Heart left ventricle (tissue), 16 donors: Measurements from ENCODE around the gene MRPL46. TPM values are rescaled to one million over a fixed set of nuclear protein-coding genes. Genes with fewer than 3 reads are reported as not detected.
A peak's percentile ranks its signal among the peaks of the same experiment; 100 is the strongest.

ENCODE experiments used
- ATAC-seq, 4 donors: fragments of 200-7000 bp; cut with Tn5 transposase; one replicate each; pipeline ENCODE4 v1.9.1; 2020 to 2022; ENCODE audit warnings: moderate library complexity in 4 of 4, mild to moderate bottlenecking in 3 of 4, moderate number of reproducible peaks in 1 of 4
- DNase-seq, 5 donors: peaks; one replicate each; pipeline ENCODE4 v3.0.0-alpha.2; 2020
- H3K27ac ChIP-seq, 12 donors: fragments of 200-600 bp; sonication (generic) in 4 of 12; one replicate each; pipeline versions ENCODE4 v1.5.0 to v1.8.0; 2016 to 2022; ENCODE audit warnings: mild to moderate bottlenecking in 2 of 12
- H3K27me3 ChIP-seq, 9 donors: fragments of 200-600 bp; sonication (generic) in 2 of 9; one replicate each; pipeline versions ENCODE4 v1.5.1 to v1.8.0; 2016 to 2022; ENCODE audit warnings: mild to moderate bottlenecking in 3 of 9
- H3K36me3 ChIP-seq, 9 donors: fragments of 200-600 bp; sonication (generic) in 2 of 9; one replicate each; pipeline versions ENCODE4 v1.5.0 to v1.8.0; 2018 to 2022; ENCODE audit warnings: mild to moderate bottlenecking in 2 of 9
- H3K4me1 ChIP-seq, 12 donors: fragments of 200-600 bp; sonication (generic) in 4 of 12; one replicate each; pipeline versions ENCODE4 v1.5.0 to v1.8.0; 2016 to 2022; ENCODE audit warnings: mild to moderate bottlenecking in 3 of 12
- H3K4me3 ChIP-seq, 12 donors: fragments of 200-600 bp; sonication (generic) in 4 of 12; one replicate each; pipeline versions ENCODE4 v1.5.0 to v1.8.0; 2017 to 2022; ENCODE audit warnings: mild to moderate bottlenecking in 9 of 12, moderate library complexity in 4 of 12
- H3K9me3 ChIP-seq, 12 donors: fragments of 200-600 bp; sonication (generic) in 4 of 12; one replicate each; pipeline versions ENCODE4 v1.5.0 to v1.8.0; 2016 to 2022; ENCODE audit warnings: mild to moderate bottlenecking in 1 of 12
- POLR2A ChIP-seq, 2 donors: fragments of 450-650 bp; IDR thresholded peaks; one replicate each; pipeline ENCODE4 v1.6.1; 2017; ENCODE audit warnings: antibody characterized with exemption in 2 of 2, mild to moderate bottlenecking in 2 of 2, moderate library complexity in 2 of 2
- whole genome bisulfite sequencing, 4 donors: extraction: QIAGEN DNeasy Blood & Tissue Kit in 2 of 4; methylation state at CpG; one replicate each; pipeline versions ENCODE4 v1.1.5 to v1.1.7; 2013 to 2018; 5-methylcytosine and 5-hydroxymethylcytosine counted together
- intact Hi-C, 10 donors: fragments of 100-400 bp; cut with DNase I; formaldehyde crosslinking; loops; one replicate each; pipeline versions ENCODE4 v1.11.1 to v1.14.2; 2022
- long read RNA-seq, 3 donors: library from polyadenylated mRNA; unstranded; transcript quantifications; one replicate each; pipeline ENCODE4 v2.0.0, GENCODE V29; 2020 to 2021
- polyA plus RNA-seq, 2 donors: library from polyadenylated mRNA; stranded (reverse); fragments of 200-250 nt; gene quantifications; one replicate each; pipeline ENCODE4 v1.2.3, GENCODE V29; 2013
- total RNA-seq, 9 donors: library from RNA; depleted of rRNA in 2 of 9; stranded (reverse); fragments of >200 nt in 2 of 9; fragmentation: NEBNext Ultra II Directional in 3 of 9; extraction: Animal tissue kit (Norgen Biotek cat#: 25700) in 3 of 9; gene quantifications; one replicate each; pipeline versions ENCODE4 v1.1.0 to v1.2.4, GENCODE V29; 2016 to 2023
- TF ChIP-seq, protein P1 (sequence below), 12 donors: fragments of 200-600 bp; sonication (generic) in 4 of 12; IDR thresholded peaks; one replicate each; pipeline versions ENCODE4 v1.5.0 to v1.8.0; 2018 to 2022; ENCODE audit warnings: antibody characterized with exemption in 12 of 12, mild to moderate bottlenecking in 5 of 12
- donor health status: ischemic (EF 13 %, LVEDD 7.1; RV severe dilation, severe dysfunction).
- donor health status: healthy with polysubstance abuse.
- donor health status: DM: no; HTN: yes; CAD: no.
- donor health status: DM: no; HTN: no; CAD: no.
- donor health status: ischemic (EF 25% LVEDD 6.9; RV normal size, moderate dysfunction).
- donor health status: ischemic (EF 25% LVEDD 5.7; RV mildly dilated, moderate dysfunction).
- donor health status: healthy.
- donor health status: DM: yes; HTN: yes; CAD: no.
- donor health status: ischemic (EF 35%, LVEDD 5.7; RV mildly dilated, moderate dysfunction).
- donor health status: nonischemic (EF 11% LVEDD 7.7; RV severe dilation, severe dysfunction).
- donor health status: DM: yes; HTN: yes; CAD: no.
- donor health status: PGD.
- donor health status: ischemic (EF 29% LVEDD 5.4; RV normal size, mild dysfunction).
- donor health status: nonischemic (EF 23%, LVEDD 6.1; RV moderate dilation, normal function).

MRPL46 gene
- total RNA-seq (100 to 1,000 TPM in 1 of 9 donors, 10 to 100 TPM in 8; 40.7 to 113 (median 75.2) TPM), polyA plus RNA-seq (10 to 100 TPM; 79.5 to 92.8 TPM)
- long read RNA-seq, donor 1, transcript MRPL46-201 (4 exons, 1,019 nt), result major isoform, 105 of 118 reads
- long read RNA-seq, donor 1, partial matches to known transcripts, result 0 of 118 reads
- long read RNA-seq, donor 1, other reads (novel, unspliced or antisense), result 13 of 118 reads
- long read RNA-seq, donor 2, transcript MRPL46-201 (4 exons, 1,019 nt), result major isoform, 83 of 91 reads
- long read RNA-seq, donor 2, partial matches to known transcripts, result 0 of 91 reads
- long read RNA-seq, donor 2, other reads (novel, unspliced or antisense), result 7 of 91 reads
- long read RNA-seq, donor 3, transcript MRPL46-201 (4 exons, 1,019 nt), result major isoform, 53 of 55 reads
- long read RNA-seq, donor 3, partial matches to known transcripts, result 0 of 55 reads
- long read RNA-seq, donor 3, other reads (novel, unspliced or antisense), result 1 of 55 reads

DNA sequence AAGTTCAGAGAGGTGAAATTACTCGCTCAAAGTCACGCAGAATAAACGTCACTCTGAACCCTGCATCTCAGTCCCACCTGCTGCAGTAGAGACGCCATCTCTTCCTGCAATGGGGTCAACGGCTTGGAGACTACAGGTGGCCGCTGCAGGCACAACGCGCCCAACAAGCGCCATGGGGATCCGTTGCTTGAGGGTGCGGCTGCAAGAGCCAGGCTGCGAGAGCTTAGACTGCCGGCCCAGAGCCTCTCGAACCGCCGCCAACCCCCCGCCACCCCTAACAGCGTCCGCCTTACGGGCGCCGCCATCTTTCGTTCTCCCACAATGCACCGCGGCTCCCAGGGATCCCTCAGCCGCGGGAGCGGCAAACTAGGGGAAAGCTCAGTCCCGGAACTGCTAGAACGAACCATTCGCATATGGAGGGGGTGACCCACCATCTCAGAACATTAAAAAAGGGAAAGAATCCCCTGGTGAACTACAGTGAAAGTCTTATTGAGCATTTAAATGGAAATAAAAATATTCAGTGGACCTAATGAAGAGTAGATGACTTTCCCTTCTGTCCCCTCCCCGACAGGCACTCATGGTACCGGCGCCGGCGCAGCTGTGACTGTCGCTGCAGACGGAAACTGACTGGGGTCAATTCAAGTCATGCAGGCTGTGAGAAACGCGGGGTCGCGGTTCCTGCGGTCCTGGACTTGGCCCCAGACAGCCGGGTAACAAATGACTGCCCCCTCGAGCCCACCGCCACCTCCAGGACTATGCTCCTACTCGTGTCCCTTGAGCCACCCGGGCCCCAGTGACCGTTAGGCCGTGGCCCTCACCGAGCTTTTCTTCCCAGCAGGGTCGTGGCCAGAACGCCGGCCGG, at the start of gene MRPL46, which contains the start of gene MRPS11:
TSS of gene MRPL46 (minus strand) at position 316 of the 862 bp plus-strand sequence. CDS start at position 305, 11 bp downstream.
TSS of gene MRPS11 (plus strand) at position 636 of the 862 bp plus-strand sequence. CDS start at position 646, 10 bp downstream.
- intact Hi-C loops, result loop anchor here in 1 of 10 donors (2.0 to 5.0 kb wide), 2 partner anchors 79 to 155 kb away; partner anchors contain the start of genes AEN and DET1
- H3K27ac ChIP-seq, result peak within 1 kb of the TSS; percentile 87 to 98 (median 93)
- ATAC-seq, result peak; percentile 90 to 97 (median 96)
- WGBS, 4 donors, result 0% methylated on average over 34 to 55 of the region's 55 CpGs
- TF ChIP-seq POLR2A (IDR thresholded peaks at IDR 0.05), result peak in 1 of 2 donors; percentile 23
- TF ChIP-seq, protein P1, sequence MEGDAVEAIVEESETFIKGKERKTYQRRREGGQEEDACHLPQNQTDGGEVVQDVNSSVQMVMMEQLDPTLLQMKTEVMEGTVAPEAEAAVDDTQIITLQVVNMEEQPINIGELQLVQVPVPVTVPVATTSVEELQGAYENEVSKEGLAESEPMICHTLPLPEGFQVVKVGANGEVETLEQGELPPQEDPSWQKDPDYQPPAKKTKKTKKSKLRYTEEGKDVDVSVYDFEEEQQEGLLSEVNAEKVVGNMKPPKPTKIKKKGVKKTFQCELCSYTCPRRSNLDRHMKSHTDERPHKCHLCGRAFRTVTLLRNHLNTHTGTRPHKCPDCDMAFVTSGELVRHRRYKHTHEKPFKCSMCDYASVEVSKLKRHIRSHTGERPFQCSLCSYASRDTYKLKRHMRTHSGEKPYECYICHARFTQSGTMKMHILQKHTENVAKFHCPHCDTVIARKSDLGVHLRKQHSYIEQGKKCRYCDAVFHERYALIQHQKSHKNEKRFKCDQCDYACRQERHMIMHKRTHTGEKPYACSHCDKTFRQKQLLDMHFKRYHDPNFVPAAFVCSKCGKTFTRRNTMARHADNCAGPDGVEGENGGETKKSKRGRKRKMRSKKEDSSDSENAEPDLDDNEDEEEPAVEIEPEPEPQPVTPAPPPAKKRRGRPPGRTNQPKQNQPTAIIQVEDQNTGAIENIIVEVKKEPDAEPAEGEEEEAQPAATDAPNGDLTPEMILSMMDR (IDR thresholded peaks at IDR 0.05), result no peak
- peaks cover 0 to 54% (median 46%) of the 10 kb centered on the region in 9 donors for H3K36me3 ChIP-seq
- peaks cover 6 to 45% (median 30%) of the 10 kb centered on the region in 12 donors for H3K4me1 ChIP-seq
- DNase-seq, result peak; percentile 91 to 94 (median 92)
- peak within 1 kb of the TSS; percentile 65 to 99 (median 83) for H3K4me3 ChIP-seq
- H3K9me3 ChIP-seq, result no peaks in the 10 kb centered on the region
- no peaks in the 10 kb centered on the region for H3K27me3 ChIP-seq

DNA sequence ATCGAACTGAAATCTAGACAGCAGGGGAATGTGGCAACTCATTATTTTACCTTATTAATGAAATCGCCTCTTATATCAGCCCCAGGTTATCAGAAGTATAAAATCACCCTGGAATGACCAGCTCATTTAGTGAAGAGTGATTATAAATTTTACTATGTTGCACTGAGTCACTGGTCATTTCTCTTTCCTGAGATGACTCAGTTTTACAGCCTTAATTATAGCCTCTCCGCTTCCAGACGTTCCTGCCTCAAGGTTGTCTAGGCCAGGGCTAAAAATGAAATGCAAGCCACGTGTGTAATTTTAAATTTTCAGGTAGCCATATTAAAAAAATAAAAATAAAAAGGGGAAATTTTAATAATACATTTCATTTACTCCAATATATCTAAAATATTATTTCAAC, 46.0 kb upstream of the MRPL46 start:
- Histone ChIP-seq H3K27me3 (no peaks in the 10 kb centered on the region), H3K9me3 (no peaks in the 10 kb centered on the region), H3K4me1 (no peaks in the 10 kb centered on the region), H3K27ac (no peak overlapping the region), H3K4me3 (no peak overlapping the region), H3K36me3 (peaks cover 0 to 84% (median 52%) of the 10 kb centered on the region in 9 donors)
- intact Hi-C loops, result no loop called here
- ATAC-seq (no peak), DNase-seq (no peak)
- 90 to 93% (median 91%) methylated on average over 5 of the region's 5 CpGs for WGBS, 4 donors
- TF ChIP-seq, protein P1 (IDR thresholded peaks at IDR 0.05), result no peak
- no peak for TF ChIP-seq POLR2A (IDR thresholded peaks at IDR 0.05)

DNA sequence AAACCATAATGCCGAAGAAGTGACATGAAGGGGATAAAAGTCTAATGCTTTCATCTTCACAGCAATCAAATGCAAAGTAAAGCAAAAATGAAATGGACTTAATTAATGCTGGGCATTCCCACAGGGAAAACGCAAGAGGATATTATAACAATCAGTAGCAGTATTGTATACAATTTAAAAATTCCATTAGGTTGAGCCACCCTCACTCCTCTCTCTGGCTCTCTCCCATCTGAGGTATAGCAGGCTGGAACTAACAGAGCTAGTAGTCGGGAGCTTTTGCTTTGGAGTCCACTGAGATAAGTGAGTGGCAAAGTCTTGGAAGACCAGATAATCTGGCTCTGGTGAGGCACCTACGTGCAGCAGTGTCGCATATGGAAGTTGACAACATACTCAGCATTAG, 45.4 kb upstream of the MRPL46 start:
- Histone ChIP-seq H3K4me3 (no peak overlapping the region), H3K27ac (no peak overlapping the region), H3K36me3 (peaks cover 0 to 90% (median 56%) of the 10 kb centered on the region in 9 donors), H3K4me1 (no peaks in the 10 kb centered on the region), H3K9me3 (no peaks in the 10 kb centered on the region), H3K27me3 (no peaks in the 10 kb centered on the region)
- intact Hi-C loops, result no loop called here
- WGBS, 4 donors, result 85 to 96% (median 88%) methylated on average over 5 of the region's 5 CpGs
- TF ChIP-seq, protein P1 (IDR thresholded peaks at IDR 0.05), result no peak
- no peak for TF ChIP-seq POLR2A (IDR thresholded peaks at IDR 0.05)
- DNase-seq (no peak), ATAC-seq (no peak)
